ENCODE data around the gene CENPC. TPM values are rescaled to one million over a fixed set of nuclear protein-coding genes. Genes with fewer than 3 reads are reported as not detected.

Gene CENPC
- total and polyA plus RNA-seq, 3 donors from 2014 or later = 8.5 to 53.4 (median 40.8) TPM

- TF ChIP-seq POLR2A (IDR thresholded peaks at IDR 0.05) (no peak), CTCF (IDR thresholded peaks at IDR 0.05) (no peak)
- no peak overlapping the region for H3K27ac ChIP-seq
These were observed 107.2 kb downstream of the CENPC start for GRCh38 chr4:67437974-67438713.

GRCh38 chr4:67436742-67437141 is 108.6 kb downstream of the CENPC start:
- no peak overlapping the region for H3K4me3 ChIP-seq
- no peaks in the 10 kb centered on the region for H3K27me3 ChIP-seq
- no peaks in the 10 kb centered on the region for H3K4me1 ChIP-seq
- H3K27ac ChIP-seq = no peak overlapping the region
- intact Hi-C loops (cut with DNase I; ENCODE audit: low total_unique reads) = no loop called here
- DNase-seq = no peak
- no peaks in the 10 kb centered on the region for H3K36me3 ChIP-seq (ENCODE audit: low read depth, missing control alignments)
- no peak for TF ChIP-seq POLR2A (IDR thresholded peaks at IDR 0.05)
- TF ChIP-seq CTCF (IDR thresholded peaks at IDR 0.05) = no peak
- H3K9me3 ChIP-seq = no peaks in the 10 kb centered on the region
- WGBS, 2 donors = 70 to 77% methylated on average over 2 of the region's 2 CpGs

More at GRCh38 chr4:67437974-67438713, 107.2 kb downstream of the CENPC start:
- Histone ChIP-seq H3K4me3 (no peak overlapping the region), H3K36me3 (ENCODE audit: low read depth, missing control alignments) (no peaks in the 10 kb centered on the region), H3K4me1 (no peaks in the 10 kb centered on the region), H3K27me3 (no peaks in the 10 kb centered on the region), H3K9me3 (no peaks in the 10 kb centered on the region)
- intact Hi-C loops (cut with DNase I; ENCODE audit: low total_unique reads) = no loop called here
- 62 to 68% methylated on average over 2 of the region's 2 CpGs for WGBS, 2 donors
- no peak for DNase-seq

- no peak overlapping the region for H3K4me3 ChIP-seq
- H3K27me3 ChIP-seq = no peaks in the 10 kb centered on the region
- intact Hi-C loops (cut with DNase I; ENCODE audit: low total_unique reads) = no loop called here
- H3K27ac ChIP-seq = no peak overlapping the region
- no peaks in the 10 kb centered on the region for H3K36me3 ChIP-seq (ENCODE audit: low read depth, missing control alignments)
- H3K9me3 ChIP-seq = no peaks in the 10 kb centered on the region
- no peak for DNase-seq
- TF ChIP-seq CTCF (IDR thresholded peaks at IDR 0.05) = no peak
- TF ChIP-seq POLR2A (IDR thresholded peaks at IDR 0.05) = no peak
- WGBS, 2 donors = 0 to 33% methylated on average over 1 of the region's 1 CpG
- no peaks in the 10 kb centered on the region for H3K4me1 ChIP-seq
These were observed 114.3 kb downstream of the CENPC start for GRCh38 chr4:67430989-67431388.

- intact Hi-C loops (cut with DNase I; ENCODE audit: low total_unique reads) = no loop called here
- Histone ChIP-seq H3K27ac (no peak overlapping the region), H3K4me3 (no peak overlapping the region), H3K4me1 (no peaks in the 10 kb centered on the region), H3K9me3 (no peaks in the 10 kb centered on the region), H3K27me3 (no peaks in the 10 kb centered on the region), H3K36me3 (ENCODE audit: low read depth, missing control alignments) (no peaks in the 10 kb centered on the region)
- WGBS, 2 donors = 75 to 81% methylated on average over 2 of the region's 2 CpGs
- DNase-seq = no peak
- TF ChIP-seq POLR2A (IDR thresholded peaks at IDR 0.05) (no peak), CTCF (IDR thresholded peaks at IDR 0.05) (no peak)
These were observed 116.5 kb downstream of the CENPC start for GRCh38 chr4:67428819-67429218.

Small RNA genes within 50 kb of the gene (small RNA-seq; reads per million reads assigned to genes)
- gene RNA5SP527 (0 reads per million in 2 donors), gene RNU1-63P (0.09 to 0.46 reads per million in 2 donors)

Other genes with a start within 250 kb of the CENPC start
- 1 to 10 TPM in 1 of 2 donors, under 1 TPM in 1; 0.93 to 2.7 TPM for gene STAP1, start 13.2 kb upstream of the CENPC start, total RNA-seq
- gene STAP1, start 13.2 kb upstream of the CENPC start, polyA plus RNA-seq (ENCODE audit: insufficient read depth, low read depth, low replicate concordance) = 3.0 TPM
- gene UBA6, start 155.7 kb upstream of the CENPC start, total RNA-seq = 10 to 100 TPM; 76.2 to 86.8 TPM
- 19.7 TPM for gene UBA6, start 155.7 kb upstream of the CENPC start, polyA plus RNA-seq (ENCODE audit: insufficient read depth, low read depth, low replicate concordance)
- under 1 TPM in 1 of 2 donors, not detected in 1; 0.16 TPM for gene GNRHR, start 208.9 kb upstream of the CENPC start, total RNA-seq
- not detected for gene GNRHR, start 208.9 kb upstream of the CENPC start, polyA plus RNA-seq (ENCODE audit: insufficient read depth, low read depth, low replicate concordance)

Measured in testis (tissue), 3 donors.